Fibroblast of mammary gland (primary cell): ENCODE data around the gene PGAP1.

ENCODE experiments used
- DNase-seq: peaks from one replicate; pipeline ENCODE4 v3.0.0-alpha.2; 2010; ENCODE audit warnings: low read depth
- H3K4me3 ChIP-seq: 2 replicates; pipeline ENCODE4 v1.5.1; 2011; ENCODE audit warnings: low read depth, mild to moderate bottlenecking, low read length, moderate library complexity; ENCODE audit not compliant: control insufficient read depth
- TF ChIP-seq, protein P1 (sequence below): conservative IDR thresholded peaks from 2 replicates; pipeline ENCODE4 v1.5.1; 2011; ENCODE audit warnings: low read depth, low read length, inconsistent platforms; ENCODE audit not compliant: control insufficient read depth, insufficient read depth

PGAP1 gene, protein sequence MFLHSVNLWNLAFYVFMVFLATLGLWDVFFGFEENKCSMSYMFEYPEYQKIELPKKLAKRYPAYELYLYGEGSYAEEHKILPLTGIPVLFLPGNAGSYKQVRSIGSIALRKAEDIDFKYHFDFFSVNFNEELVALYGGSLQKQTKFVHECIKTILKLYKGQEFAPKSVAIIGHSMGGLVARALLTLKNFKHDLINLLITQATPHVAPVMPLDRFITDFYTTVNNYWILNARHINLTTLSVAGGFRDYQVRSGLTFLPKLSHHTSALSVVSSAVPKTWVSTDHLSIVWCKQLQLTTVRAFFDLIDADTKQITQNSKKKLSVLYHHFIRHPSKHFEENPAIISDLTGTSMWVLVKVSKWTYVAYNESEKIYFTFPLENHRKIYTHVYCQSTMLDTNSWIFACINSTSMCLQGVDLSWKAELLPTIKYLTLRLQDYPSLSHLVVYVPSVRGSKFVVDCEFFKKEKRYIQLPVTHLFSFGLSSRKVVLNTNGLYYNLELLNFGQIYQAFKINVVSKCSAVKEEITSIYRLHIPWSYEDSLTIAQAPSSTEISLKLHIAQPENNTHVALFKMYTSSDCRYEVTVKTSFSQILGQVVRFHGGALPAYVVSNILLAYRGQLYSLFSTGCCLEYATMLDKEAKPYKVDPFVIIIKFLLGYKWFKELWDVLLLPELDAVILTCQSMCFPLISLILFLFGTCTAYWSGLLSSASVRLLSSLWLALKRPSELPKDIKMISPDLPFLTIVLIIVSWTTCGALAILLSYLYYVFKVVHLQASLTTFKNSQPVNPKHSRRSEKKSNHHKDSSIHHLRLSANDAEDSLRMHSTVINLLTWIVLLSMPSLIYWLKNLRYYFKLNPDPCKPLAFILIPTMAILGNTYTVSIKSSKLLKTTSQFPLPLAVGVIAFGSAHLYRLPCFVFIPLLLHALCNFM

DNA sequence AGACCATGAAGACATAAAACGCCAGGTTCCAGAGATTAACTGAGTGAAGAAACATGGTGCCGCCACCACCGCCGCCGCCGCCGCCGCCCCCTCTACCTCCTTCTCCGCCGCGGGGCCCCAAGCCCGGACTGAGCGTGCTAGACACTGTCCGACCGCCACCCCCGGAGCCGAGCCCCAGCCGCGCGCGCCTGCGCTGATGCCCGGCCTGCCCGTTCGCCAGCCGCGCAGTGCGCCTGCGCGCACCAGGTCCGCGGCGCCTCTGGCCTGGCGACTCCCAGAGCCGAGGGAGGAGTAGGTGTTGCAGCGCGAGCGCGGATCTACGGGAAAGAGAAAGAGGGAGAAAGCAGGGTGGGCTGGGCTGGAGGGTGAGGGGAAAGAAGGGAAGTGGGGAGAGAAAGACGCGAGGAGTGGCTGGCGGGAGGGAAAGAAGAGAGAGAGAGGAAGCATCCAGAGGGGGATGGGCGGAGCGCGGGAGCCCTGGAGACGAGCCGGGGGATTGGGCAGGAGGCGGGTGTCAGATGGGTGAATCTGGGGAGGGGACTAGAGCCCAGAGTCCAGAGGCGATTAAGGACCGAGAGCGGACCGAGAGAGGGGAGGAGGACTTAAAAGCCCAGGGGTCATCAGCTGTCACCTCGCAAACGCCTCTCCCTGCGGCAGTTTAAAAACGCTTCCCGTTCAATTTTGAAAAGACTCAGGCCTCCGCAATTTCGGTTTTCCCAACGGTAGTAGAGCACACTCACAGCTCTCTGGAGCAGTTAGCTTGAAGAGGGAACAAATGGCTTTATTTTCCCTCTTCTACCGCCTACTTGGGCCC is at the start of gene PGAP1:
PGAP1 (minus strand) TSS at position 146 of the 814 bp plus-strand sequence; CDS start at position 55, 91 bp downstream.
- TF ChIP-seq, protein P1, sequence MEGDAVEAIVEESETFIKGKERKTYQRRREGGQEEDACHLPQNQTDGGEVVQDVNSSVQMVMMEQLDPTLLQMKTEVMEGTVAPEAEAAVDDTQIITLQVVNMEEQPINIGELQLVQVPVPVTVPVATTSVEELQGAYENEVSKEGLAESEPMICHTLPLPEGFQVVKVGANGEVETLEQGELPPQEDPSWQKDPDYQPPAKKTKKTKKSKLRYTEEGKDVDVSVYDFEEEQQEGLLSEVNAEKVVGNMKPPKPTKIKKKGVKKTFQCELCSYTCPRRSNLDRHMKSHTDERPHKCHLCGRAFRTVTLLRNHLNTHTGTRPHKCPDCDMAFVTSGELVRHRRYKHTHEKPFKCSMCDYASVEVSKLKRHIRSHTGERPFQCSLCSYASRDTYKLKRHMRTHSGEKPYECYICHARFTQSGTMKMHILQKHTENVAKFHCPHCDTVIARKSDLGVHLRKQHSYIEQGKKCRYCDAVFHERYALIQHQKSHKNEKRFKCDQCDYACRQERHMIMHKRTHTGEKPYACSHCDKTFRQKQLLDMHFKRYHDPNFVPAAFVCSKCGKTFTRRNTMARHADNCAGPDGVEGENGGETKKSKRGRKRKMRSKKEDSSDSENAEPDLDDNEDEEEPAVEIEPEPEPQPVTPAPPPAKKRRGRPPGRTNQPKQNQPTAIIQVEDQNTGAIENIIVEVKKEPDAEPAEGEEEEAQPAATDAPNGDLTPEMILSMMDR = no peak
- DNase-seq = peak; percentile 86
- H3K4me3 ChIP-seq = peak within 1 kb of the TSS; percentile 91

DNA sequence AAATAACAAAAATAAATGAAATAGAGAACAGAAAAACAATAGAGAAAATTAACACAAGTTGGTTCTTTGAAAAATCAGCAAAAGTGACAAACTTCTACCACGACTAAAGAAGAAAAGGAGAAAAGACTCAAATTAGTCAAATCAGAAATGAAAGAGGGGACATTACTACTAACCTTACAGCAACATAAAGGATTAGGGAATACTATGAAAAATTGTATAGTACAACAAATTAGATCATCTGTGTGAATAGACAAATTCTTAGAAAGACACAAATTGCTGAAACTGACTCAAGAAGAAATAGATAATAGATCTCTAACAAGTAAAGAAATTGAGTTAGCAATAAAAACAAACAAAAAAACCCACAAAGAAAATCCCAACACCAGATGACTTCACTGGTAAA is 48.5 kb upstream of the PGAP1 start:
- H3K4me3 ChIP-seq = no peak overlapping the region
- TF ChIP-seq, protein P1 = no peak
- DNase-seq = no peak

DNA sequence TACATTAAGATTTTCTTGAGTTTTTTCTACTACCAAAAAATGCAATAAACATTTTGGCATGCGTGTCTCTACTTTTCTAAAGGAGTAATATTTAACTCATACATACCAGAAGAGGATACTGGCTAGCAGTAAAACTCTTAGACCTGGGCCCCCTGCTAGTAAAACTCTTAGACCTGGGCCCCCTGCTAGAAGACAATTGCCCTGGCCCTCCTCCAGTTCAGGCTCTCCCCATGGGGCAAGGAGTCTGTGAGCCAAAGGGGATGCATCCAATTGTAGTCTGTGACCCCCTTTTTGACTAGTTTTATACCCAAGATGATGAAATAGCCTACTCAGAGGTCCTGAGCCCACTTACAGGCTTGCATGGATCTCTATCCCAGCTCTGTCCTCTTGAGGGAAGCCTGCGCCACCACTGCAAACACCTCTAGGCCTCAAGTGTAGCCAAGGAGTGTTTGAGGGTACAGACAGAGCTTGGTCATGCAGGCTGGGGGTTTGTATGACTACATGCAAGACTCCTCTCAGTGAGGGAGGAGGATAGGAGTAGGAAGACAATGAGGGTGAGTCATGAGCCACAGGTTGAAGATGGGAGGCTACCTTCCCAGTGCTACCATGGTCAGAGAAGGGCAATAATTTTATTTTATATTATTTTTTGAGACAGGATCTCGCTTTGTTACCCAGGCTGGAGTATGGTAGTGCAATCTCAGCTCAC is 45.2 kb upstream of the PGAP1 start:
- TF ChIP-seq, protein P1 = no peak
- DNase-seq = no peak
- no peak overlapping the region for H3K4me3 ChIP-seq

DNA sequence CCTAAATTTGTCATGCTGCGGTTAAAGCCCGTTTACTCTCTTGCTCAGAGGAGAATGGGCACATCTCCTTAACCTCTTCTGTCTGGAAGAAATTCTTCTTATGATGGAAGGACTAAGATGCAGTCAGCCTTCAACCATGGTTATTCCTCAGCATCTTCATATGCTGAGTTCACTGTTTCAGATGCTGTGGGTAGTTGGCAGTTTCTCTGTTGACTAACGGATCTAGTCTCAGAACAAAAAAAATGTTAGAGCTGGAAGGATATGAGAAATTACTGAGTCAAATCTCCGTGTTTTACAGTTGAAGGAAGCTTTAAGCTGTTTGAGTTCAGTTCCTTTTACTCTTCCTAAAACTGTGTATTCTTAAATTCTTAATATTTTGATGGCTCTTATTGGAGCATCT is 43.6 kb upstream of the PGAP1 start:
- TF ChIP-seq, protein P1 = no peak
- no peak overlapping the region for H3K4me3 ChIP-seq
- DNase-seq = peak; percentile 28

DNA sequence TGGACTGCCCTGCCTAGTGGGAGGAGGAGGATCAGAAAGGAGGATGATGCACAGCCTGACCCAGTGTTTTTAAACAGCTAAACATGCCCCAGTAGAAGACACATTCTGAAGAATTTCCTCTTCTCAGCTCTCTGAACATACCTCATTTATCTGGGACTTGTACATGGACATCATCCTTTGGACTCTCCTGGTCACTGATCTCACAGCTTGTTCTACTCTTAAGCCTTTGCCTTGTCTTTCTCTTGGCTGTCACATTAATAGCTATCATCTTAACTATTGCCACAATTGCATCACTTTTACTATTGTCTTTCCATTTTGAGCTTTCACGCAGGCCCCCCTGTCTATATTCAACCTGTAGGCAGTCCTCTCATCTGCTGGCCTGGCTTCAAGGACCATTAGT is 42.0 kb upstream of the PGAP1 start:
- no peak for DNase-seq
- TF ChIP-seq, protein P1 = no peak
- H3K4me3 ChIP-seq = no peak overlapping the region

DNA sequence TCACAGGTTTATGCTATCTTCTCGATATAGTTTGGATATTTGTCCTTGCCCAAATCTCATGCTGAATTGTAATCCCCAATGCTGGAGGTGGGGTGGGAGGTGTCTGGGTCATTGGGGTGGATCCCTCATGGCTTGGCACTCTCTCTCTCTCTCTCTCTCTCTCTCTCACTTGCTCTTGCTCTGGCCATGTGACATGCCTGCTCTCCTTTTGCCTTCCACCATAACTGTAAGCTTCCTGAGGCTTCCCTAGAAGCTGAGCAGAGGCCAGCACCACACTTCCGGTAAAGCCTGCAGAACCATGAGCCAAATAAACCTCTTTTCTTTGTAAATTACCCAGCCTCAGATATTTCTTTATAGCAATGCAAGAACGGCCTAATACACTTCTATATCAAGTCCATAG is 41.3 kb upstream of the PGAP1 start:
- H3K4me3 ChIP-seq = no peak overlapping the region
- DNase-seq = no peak
- TF ChIP-seq, protein P1 = no peak
